Left renal cortex interstitium (tissue), 4 donors: ENCODE measurements around the gene ESRRA. TPM values are rescaled to one million over a fixed set of nuclear protein-coding genes. Genes with fewer than 3 reads are reported as not detected.

Experiments
- DNase-seq, 4 donors: peaks; one replicate each; pipeline ENCODE4 v3.0.0-alpha.2; 2013; ENCODE audit warnings: low read depth in 4 of 4, low spot score in 2 of 4, missing footprints in 1 of 4
- polyA plus RNA-seq, 4 donors: library from polyadenylated mRNA; unstranded; fragments of 120-200 nt; gene quantifications; one replicate each; pipeline ENCODE4 v1.2.1, GENCODE V29; 2013; ENCODE audit not compliant: insufficient read length in 4 of 4

ESRRA gene
- polyA plus RNA-seq, 4 donors, result 17.9 to 31.1 (median 26.0) TPM

DNA sequence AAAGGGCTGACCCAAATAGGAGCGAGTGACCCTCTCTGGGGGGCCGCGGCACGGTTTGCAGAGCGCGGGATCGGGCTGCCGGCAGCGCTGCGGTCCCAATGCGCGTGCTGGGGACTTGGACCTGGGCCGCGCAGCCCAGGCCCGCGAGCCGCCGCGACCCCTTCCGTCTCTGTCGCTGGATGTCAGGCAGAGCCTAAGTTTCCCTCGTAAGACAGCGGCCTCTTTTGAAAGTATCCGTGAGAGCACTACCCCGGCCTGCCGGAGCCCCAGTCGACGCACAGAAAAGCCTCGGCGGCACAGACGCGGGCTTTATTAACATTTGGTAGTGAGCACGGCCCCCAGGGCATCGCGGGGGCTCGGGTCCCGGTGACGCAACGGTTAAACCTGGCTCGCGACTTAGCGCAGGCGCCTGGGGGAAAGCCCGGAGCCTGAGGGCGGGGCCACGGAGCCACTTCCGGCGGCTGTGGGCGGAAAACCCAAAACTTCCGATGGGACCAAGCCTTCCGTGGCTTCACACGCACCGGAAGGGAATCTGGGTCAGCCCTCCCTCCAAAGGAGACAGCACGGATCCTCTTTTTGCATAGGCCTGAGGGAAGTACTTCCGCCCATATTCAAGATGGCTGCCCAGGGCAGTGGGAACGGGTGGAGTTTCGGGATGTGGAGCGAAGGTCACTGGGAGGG, 35.6 kb upstream of the ESRRA start:
- peak; percentile 96 to 99 (median 98) for DNase-seq

DNA sequence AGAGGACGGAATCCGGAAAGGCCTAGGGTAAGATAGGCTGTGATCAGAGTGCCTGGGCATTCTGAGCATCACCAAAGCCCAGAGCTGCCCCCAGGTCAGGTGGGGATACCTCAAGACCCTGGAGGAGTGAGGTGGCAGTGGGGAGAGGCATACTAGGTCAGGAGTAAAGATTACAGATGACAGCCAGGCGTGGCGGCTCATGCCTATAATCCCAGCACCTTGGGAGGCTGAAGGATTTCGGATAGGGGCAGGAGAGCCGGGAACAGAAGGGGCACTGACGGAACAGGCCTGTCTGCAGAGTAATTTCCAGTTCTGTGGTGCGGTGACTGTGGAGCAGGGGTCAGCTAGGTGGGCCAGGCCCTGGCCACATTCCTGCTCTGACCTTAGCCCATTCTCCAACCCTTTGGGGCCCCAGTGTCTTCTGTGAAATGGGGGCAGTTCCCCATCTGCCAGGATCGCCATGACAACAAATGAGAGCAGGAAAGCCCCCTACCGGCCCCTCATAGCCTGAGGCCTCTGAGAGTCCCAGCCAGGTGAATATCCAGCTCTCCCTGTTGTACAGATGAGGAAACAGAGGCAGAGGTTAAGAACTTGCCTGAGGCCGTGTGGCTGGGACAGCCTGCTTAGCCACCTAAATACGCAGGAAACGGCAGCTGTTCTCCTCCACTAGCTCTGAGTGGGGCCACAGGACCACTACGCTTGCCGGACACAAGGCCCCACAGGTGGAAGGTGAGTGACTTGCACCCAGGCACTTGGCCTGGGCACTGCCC, 30.1 kb upstream of the ESRRA start:
- no peak for DNase-seq

DNA sequence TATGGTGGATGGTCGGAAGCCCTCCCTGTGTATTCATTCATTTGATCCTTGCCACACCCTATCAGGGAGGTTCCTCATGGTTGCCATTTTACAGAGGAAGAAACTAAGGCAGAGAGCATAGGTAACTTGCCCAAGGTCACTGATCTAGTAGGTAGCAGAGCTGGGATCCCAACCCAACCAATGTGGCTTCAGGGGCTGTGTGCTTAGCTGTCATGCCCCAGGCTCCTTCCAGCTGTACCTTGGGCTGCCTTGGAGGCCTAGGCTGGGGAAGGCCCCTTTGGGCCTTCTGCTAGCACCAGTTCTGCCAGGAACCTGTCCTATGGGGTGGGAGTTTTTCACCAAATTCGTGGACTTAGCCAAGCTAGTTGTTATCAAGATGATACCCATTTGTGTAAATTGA, 29.5 kb upstream of the ESRRA start:
- DNase-seq, result no peak

DNA sequence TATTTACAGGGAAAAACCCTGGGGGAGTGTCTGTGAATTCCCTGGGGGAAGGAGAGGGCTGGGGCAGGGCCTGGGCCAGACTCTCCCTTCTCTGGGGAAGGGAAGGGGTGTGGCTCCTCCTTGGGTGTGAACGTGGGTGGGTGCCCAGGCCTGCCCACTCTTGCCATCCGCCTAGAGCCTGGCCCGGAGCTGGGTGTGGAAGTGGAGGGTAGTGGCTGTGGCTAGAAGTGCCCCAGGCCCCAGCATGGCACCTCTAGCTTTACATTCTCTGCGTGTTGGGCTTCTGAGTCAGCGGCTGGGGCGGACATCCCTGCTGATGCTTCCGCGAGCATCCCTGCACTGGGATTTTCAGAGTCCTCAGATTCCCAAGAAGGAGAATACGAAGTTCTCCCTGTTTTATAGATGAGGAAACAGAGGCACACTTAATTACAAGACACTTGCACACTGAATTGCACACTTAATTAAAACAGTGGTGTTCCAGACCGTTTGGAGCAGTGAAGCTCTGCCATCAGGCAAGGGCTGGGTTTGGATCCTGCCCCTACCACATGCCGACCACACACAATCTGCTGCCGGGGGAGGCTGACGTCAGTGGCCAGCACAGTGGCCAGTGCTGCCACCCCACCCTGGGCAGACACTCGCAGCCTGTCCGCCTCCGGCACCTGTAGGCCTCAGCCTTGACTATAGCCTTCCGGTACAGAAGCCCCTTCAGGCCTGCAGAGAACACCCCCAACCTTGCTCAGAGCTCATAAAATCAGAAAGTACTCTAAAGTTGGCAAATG, 28.5 kb upstream of the ESRRA start:
- DNase-seq, result no peak

DNA sequence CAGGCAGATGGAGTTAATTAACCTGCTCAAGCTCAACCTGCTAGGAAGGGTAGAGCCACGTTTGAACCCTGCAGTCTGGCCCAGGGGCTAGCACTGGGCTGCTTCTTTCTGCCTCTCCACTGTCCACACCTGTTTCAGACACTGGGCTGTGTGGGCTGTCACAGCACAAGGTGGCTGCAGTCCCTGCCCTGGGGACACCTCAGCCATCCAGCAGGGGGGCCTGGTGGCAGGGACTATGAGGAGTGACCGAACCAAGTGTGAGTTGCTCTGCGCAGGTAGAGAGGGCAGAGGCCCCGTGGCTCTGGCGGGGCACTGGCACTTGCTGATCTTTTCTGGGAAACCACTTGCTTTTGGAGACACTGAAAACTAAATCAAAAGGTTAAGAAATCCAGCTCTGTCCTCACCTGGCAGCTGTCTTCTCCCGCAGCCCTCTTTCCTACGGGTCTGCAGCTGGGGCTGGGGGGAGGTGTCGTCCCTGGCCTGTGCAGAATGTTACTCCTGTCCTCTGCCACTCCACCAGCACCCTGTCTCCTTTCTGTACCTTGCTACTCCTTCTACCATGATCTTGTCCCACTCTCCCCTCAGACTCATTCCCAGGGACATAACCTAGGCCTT, 26.6 kb upstream of the ESRRA start:
- DNase-seq, result no peak

DNA sequence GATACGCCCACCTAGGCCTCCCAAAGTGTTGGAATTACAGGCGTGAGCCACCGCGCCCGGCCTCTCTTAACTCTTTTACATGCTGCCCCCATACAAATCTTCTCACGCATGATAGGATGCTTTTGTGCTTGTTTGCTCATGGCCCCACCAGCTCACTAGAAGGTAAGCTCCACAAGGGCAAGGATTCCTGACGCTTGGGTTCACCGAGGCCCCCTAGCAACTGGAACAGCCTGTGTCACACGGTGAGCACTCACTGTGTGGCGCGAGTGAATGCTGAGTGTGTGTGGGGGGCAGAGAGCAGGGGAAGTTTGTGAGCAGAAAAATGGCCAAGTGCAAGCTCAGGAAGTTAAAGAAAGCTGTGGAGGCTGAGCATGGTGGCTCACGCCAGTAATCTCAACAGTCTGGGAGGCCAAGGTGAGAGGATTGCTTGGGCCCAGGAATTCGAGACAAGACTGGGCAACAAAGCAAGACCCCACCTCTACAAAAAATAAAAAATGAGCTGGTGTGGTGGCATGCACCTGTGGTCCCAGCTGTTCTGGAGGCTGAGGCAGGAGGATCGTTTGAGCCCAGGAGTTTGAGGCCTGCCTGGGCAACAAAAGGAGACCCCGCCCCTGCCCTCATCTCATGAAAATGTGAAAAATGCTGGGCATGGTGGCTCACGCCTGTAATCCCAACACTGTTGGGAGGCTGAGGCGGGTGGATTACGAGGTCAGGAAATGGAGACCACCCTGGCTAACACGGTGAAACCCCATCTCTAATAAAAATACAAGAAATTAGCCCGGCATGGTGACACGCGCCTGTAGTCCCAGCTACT, 23.2 kb upstream of the ESRRA start:
- DNase-seq, result no peak

DNA sequence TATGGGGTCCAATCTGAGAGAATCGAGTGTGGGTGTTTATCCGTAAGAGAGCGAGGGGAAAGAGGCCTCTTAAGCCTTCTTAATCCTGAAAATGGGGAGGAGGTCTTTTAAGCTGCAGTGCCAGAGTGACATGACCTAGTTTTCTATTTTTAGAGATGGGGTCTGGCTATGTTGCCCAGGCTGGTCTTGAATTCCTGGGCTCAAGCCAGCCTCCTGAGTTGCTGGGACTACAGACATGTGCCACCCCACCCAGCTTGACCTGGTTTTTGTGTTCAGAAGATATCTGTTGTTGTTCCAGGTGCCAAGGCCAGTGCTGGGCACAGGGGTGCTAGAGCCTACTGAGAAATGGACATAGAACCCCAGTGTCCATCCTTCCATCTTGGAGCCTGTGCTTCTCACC, 22.2 kb upstream of the ESRRA start:
- no peak for DNase-seq

DNA sequence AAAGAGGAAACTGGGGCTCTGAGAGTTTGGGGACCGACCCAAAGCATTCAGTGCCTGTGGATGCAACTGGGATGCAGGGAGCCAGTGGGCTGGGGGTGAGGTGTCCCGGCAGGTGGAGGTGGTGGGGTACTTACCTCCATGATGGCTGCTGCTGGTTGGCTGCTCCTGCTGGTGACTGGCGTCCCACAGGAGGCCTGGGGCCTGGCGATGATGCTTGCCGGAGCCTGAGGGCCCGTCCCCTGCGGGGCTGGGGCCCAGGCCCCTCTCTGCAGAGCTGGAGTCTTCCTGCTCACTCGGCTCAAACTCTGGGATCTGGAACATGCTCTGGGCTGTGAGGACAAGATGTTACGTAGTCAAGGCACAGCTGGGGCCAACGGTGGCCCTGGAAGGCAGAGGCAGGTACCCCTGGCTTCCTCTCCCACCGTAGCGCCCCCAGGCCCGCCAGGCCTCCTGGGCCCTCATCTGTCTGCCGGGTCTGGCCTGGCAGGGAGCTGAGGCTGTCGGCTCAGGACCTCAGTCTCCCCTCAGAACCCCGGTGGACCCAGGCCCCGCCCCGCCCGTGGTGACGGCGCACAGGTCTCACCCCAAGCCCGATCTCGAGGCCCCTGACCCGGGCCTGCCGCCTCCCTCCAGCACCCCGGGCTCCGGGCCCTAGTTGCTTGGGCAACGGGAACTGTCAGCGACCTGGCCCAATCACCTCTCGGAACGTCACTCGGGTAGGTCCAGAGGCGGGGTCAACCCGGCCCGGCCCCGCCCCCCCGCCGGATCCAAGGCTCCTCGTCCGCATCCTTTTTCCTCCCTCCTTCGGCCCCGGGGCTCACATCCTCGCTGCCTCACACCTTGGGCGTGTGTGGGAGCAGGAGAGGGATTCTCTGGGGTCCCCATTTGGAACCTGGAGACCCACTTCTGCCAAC, 21.0 kb upstream of the ESRRA start, which contains the start of gene BAD:
Gene BAD, minus strand, starts transcription at position 618 of the 914 bp plus-strand sequence. Its CDS starts 297 bp downstream, at position 321.
- peak in 2 of 4 donors; percentile 84 to 91 for DNase-seq

DNA sequence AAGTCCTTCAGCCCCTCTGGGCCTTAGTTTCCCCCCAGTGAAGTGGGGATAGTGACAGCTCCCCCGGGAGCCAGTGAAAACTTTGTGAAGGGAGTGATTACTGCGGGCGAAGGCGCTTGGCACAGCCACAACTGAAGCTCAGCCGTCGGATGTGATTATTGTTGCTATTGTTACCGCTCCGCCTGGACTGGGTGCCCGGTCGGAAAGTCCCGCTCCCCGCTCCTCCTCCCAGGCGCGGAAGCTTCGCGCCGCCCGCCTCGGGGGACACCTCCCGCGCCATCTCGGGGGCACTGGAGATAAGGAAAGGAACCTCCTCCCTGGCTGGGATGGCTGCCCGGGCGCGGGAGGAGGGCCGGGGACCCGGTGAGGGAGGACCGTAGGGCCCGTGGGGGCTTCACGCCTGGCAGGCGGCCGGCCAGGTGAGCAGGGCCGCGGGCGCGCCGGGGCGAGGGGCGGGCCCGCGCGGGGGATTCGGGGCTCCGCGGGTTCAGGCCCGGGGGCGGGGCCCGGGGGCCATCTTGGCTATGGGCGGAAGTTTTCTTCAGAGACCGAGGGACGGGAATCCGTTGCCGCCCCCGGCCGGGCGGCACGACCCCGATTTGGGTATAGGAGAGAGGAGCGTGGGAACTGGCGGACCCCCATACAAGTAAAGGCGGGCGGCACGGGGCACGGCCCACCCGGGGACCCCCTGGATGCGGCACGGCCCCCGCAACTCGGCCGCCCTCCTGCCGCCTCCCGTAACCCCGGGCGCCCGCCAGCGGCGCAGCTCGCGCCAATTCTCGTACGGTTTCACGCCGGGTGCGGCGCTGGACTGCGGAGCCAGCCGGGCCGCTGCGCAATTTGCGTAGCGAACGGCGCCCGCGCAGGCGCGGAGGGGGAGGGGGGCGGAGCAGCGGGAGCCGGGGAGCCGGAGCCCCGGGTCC, 20.1 kb upstream of the ESRRA start, which contains the start of gene GPR137:
Gene GPR137, plus strand, starts transcription at position 887 of the 923 bp plus-strand sequence. CDS start 677 bp downstream, outside the sequence.
- peak in 2 of 4 donors; percentile 73 to 79 for DNase-seq

DNA sequence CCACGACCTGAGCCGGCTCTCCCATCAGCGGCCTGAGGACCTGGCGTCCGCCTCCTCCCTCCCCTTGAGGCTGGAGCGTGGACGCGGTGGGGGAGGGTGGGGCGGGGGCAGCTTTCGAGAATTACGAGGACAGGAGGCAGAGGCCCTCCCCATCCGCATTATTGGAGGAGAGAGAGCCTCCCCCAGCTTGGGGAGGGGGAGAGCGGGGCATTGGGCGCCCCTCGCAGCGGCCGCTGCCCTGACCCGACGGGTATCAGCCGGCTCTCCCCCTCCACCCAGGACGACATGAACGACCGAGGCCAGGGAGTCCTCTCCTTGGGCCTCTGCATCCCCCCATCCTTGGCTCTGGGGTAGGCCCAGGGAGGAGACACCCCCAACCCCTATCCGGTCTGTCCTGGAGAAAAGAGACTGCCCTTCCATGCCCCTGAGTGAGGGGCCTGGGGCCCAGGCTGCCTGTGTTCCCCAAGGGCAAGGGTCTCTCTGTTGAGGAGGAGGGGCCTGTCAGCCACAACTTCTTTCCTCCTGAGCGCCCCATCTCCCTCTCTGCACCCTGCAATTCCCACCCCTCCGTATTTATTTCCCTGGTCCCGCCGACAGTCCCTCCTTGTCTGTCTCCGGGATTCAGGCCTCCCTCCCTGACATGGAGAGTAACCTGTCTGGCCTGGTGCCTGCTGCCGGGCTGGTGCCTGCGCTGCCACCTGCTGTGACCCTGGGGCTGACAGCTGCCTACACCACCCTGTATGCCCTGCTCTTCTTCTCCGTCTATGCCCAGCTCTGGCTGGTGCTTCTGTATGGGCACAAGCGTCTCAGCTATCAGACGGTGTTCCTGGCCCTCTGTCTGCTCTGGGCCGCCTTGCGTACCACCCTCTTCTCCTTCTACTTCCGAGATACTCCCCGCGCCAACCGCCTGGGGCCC, 19.2 kb upstream of the ESRRA start:
- DNase-seq, result no peak

DNA sequence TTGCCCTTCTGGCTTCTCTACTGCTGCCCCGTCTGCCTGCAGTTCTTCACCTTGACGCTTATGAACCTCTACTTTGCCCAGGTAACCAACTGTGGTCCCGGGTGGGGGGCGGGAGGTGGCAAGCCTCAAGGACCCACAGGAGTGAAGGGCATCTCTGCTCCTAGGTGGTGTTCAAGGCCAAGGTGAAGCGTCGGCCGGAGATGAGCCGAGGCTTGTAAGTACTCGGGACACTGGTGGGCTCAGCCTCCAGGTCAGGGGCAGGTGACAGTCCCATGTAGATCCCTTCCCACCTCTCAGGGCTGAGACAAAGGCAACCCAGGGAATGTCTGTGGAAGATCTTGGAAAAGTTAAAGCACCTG, 18.5 kb upstream of the ESRRA start:
- no peak for DNase-seq

DNA sequence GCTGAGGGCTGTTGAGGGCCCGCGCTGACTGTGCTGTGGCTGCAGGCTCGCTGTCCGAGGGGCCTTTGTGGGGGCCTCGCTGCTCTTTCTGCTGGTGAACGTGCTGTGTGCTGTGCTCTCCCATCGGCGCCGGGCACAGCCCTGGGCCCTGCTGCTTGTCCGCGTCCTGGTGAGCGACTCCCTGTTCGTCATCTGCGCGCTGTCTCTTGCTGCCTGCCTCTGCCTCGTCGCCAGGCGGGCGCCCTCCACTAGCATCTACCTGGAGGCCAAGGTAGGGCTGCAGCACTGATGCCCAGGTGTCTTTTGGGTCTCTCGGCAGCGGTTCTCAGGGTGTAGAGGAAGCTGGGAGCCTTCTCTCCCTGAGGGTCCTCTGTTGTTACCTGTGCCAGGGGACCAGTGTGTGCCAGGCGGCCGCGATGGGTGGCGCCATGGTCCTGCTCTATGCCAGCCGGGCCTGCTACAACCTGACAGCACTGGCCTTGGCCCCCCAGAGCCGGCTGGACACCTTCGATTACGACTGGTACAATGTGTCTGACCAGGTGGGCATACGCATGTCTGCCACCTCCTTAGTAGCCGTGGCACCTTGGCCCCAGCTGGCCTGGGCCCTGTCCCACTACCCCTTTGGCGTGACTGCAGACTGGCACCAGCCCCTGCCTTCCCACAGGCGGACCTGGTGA, 17.5 kb upstream of the ESRRA start:
- no peak for DNase-seq

DNA sequence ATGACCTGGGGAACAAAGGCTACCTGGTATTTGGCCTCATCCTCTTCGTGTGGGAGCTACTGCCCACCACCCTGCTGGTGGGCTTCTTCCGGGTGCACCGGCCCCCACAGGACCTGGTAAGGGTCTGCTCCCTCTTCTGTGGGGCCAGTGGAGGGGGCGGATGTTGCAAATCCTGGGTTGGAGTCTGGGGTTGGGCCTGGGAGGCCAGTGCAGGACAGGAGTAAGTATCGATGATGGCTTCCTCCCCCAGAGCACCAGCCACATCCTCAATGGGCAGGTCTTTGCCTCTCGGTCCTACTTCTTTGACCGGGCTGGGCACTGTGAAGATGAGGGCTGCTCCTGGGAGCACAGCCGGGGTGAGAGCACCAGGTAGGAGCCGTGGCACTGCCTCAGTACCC, 17.0 kb upstream of the ESRRA start:
- DNase-seq, result no peak

DNA sequence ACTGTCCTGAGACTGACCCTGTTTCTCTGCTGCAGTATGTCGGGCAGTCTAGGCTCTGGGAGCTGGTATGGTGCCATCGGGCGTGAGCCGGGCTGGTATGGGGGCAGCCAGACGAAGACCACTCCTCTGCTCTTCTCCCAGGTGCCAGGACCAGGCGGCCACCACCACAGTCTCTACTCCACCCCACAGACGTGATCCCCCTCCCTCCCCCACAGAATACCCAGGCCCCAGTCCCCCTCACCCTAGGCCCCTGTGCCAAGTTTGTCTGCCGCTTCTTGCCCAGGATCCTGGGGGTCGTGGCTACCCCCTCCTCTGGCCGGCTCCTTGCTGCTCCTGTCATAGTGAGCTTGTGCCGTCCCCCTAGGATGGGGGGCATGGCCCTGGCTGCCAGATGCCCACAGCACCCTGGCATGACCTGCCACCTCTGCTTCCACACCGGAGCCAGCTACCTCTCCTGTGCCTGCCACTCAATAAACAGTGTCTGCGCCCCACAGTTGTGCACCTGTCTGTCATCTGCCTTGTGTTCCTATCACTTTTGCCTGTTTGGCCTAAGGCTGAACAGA, 16.2 kb upstream of the ESRRA start:
- no peak for DNase-seq

DNA sequence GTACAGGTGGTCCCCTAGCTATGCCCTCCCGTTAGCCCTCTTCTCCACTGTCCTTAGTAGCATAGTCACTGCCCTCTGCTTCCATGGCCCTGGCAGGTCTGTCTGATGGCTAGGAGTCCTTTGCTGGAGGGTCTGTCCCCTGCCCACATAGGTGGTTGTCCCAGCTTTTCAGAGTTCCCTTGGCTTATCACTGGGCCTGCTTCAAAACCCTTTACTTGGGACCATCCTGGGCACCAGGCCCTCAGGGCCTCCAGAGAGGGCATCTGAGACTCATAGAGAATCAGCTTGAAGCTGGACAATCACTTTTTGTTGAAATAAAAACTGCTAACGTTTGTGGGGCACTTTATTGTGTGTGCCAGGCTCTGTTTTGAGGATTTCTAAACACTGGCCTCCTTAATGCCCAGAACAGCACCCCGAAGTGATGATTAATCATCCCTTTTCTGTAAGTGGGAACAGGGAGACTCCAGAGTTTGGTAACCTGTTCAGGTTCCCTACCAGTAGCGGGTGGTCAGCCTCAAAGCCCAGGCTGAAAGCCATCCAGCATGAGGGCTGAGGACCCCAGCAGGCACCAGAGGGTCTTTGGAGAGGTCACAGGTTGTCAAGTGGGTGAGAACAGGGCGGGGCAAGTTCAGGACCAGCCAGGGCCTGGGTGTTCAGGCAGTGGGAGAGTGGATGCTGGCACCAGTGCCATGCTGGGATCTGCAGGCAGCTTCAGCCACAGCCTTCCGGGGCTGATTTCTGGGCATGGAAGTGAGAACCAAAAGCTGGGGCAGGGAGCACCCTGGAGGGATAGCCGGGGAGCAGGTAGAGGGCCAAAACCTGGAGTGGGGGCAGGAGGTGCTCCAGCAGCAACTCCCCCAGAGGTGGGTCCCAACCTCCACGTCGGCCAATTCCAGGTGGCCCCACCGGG, 14.7 kb upstream of the ESRRA start:
- DNase-seq, result no peak
